C4-2B (cell line): Measurements from ENCODE around the gene CUX1.

Experiments
- H3K27ac ChIP-seq: fragments of 450-650 bp; 2 replicates; pipeline ENCODE4 v1.5.1; 2017
- CTCF ChIP-seq: fragments of 450-650 bp; conservative IDR thresholded peaks from 2 replicates; pipeline ENCODE4 v1.5.1; 2017; ENCODE audit warnings: mild to moderate bottlenecking
- ZFX ChIP-seq: fragments of 450-650 bp; IDR thresholded peaks from 2 replicates; pipeline ENCODE4 v1.6.1; 2017

The CUX1 gene

GRCh38 chr7:102251531-102252365 is 434.3 kb downstream of the CUX1 start:
- H3K27ac ChIP-seq = no peak overlapping the region
- TF ChIP-seq ZFX (no peak), CTCF (no peak)

GRCh38 chr7:102252366-102252982 is 435.0 kb downstream of the CUX1 start:
- TF ChIP-seq CTCF = no peak
- TF ChIP-seq ZFX = no peak
- H3K27ac ChIP-seq = no peak overlapping the region

- TF ChIP-seq CTCF (no peak), ZFX (no peak)
- H3K27ac ChIP-seq = no peak overlapping the region
These were observed 435.9 kb downstream of the CUX1 start for GRCh38 chr7:102253066-102253972.

- no peak for TF ChIP-seq CTCF
- no peak for TF ChIP-seq ZFX
- H3K27ac ChIP-seq = no peak overlapping the region
These were observed 436.5 kb downstream of the CUX1 start for GRCh38 chr7:102253973-102254370.

- H3K27ac ChIP-seq = no peak overlapping the region
- TF ChIP-seq CTCF (no peak), ZFX (no peak)
These were observed 437.1 kb downstream of the CUX1 start for GRCh38 chr7:102254521-102254920.

- no peak overlapping the region for H3K27ac ChIP-seq
- TF ChIP-seq ZFX (no peak), CTCF (no peak)
These were observed 438.1 kb downstream of the CUX1 start for GRCh38 chr7:102255501-102255900.

- TF ChIP-seq ZFX (no peak), CTCF (no peak)
- no peak overlapping the region for H3K27ac ChIP-seq
These were observed 438.5 kb downstream of the CUX1 start for GRCh38 chr7:102255916-102256315.
